ENCODE measurements around the gene PAQR9.

DNA sequence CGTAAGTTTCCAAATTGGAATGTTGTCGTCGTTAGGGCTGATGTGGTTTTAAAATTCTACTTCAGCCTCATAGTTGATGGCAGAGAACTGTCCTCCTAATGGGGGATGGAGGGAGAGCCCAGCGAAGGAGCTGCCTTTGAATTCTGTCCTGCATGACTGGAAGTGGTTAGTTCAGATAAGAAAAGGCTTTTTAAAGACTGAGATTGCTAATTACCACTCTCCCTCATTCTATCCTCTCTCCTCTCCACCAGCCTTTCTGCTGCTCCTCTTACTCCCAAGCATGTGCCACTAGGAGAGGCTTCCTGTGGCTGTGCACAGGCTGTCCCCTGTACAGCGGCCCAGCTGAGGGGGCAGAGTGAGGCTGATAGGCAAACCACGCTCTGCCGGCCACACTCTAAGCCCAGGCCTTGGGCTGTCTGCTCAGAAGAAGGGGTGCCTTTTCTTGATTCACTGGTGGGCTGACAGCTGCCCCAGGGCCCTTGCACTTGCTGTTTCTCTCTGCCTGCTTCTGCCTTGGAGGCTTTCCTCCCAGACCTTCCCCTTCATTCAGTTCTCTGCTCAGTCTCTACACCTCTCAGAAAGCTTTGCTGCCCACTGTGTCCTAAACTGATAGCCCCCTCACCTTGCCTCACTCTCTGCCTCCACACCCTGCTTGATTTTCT lies 8.7 kb upstream of the PAQR9 start:
- TF ChIP-seq CTCF (IDR thresholded peaks at IDR 0.05) (no peak), POLR2A (IDR thresholded peaks at IDR 0.05) (no peak), POLR2AphosphoS5 (IDR thresholded peaks at IDR 0.05) (no peak)

Data from breast epithelium (tissue), 3 donors.